ENCODE results near the gene PDE10A.
"Not testable (repeated sequence)": the region's sequence is repeated elsewhere in the genome, so short reads cannot be mapped to it uniquely, and the experiment has no call there.

PDE10A gene

DNA sequence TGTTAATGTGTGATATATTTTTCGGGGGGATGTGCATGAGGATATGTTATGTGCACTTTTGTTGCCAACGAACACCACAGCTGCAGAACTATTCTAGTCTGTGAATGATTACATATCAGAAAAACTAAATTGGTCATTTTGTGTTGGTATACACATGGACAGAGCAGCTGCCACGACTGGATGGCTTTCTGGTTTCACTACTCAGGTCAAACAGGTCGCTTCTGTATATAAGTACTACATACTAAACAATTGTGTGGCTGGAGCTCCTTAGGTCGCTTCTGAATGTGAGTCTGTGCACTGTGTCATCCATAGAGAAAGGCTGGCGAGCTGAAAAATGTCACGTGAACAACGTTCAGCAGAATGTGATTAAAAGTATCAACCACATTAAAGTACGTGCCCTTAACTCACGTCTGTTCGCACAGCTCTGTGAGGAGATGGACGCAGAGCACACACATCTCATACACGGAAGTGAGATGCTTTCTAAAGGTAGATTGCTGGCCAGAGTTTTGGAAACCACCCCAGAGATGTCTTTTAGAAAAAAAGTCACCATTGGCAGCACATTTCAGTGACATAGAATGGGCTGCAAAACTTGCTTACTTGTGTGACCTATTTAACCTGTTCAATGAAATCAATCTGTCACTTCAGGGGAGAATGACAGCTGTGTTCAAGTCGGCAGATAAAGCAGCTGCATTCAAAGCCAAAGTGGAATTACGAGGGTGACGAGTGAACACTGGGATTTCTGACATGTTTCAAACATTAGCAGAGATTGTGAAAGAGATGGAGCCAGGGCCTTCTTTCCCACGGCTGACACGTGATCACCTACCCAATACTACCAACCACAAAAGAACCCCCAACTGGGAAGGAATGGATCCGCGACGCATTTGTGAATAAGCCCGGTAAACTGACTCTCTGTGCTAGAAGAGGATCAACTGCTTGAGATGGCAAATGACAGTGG is 176.6 kb downstream of the PDE10A start:
- no peaks in the 10 kb centered on the region for H3K36me3 Mint-ChIP-seq
- no peak overlapping the region for H3K27ac Mint-ChIP-seq
- ATAC-seq (no peak), DNase-seq (ENCODE audit: low spot score in 2 of 2) (no peak)
- no peaks in the 10 kb centered on the region for H3K4me1 Mint-ChIP-seq
- H3K9me3 Mint-ChIP-seq, result peaks cover under 1% of the 10 kb centered on the region
- no peak overlapping the region for H3K4me3 Mint-ChIP-seq

GRCh38 chr6:165484178-165484889 is 178.7 kb downstream of the PDE10A start:
- ATAC-seq (peak; percentile 57), DNase-seq (ENCODE audit: low spot score in 2 of 2) (no peak)
- no peak overlapping the region for H3K4me3 Mint-ChIP-seq
- no peak overlapping the region for H3K27ac Mint-ChIP-seq
- H3K9me3 Mint-ChIP-seq, result no peaks in the 10 kb centered on the region
- H3K36me3 Mint-ChIP-seq, result no peaks in the 10 kb centered on the region
- H3K4me1 Mint-ChIP-seq, result no peaks in the 10 kb centered on the region

DNA sequence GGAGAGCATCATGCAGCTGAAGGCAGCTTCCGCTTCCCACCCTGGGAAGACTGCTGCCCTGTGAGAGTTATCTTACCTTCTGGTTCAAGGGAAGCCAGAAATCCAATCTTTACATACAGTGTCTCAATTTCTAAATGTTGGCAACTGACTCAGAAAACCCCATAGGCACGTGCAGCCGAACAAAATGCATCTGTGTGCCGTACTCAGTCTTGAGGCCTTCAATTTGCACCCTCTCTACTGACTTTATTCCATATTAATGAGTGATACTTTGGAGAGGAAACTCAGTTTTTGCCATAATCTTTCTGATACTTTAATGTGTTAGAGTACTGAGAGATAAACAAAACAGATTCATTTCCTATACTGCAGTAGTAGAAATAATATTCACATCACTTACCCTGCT is 181.1 kb downstream of the PDE10A start:
- Mint-ChIP-seq H3K4me3 (no peak overlapping the region), H3K9me3 (no peaks in the 10 kb centered on the region)

DNA sequence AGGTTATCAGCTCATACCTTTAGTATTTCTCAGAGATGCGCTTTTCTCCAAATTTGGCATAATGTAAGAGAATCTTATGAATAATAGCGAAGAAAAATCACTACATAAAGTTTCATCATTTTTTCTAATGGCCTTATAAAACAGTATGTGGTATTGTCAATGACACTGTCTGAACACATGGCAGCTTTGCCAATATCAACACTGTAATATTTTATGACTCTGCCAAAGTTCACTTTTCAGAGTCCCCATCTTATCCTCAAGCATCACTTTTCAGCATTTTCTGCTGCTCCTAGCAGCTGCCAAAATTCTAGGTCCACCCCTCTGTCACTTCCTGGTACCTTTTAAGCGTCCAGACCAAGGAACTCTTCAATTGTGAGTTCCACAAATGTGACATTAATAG is 182.1 kb downstream of the PDE10A start:
- Mint-ChIP-seq H3K9me3 (peaks cover 3% of the 10 kb centered on the region), H3K4me3 (no peak overlapping the region), H3K27ac (no peak overlapping the region), H3K4me1 (no peaks in the 10 kb centered on the region), H3K36me3 (no peaks in the 10 kb centered on the region)
- ATAC-seq (no peak), DNase-seq (ENCODE audit: low spot score in 2 of 2) (no peak)

More for the DNA sequence above, 181.1 kb downstream of the PDE10A start:
- ATAC-seq (no peak), DNase-seq (ENCODE audit: low spot score in 2 of 2) (no peak)
- Mint-ChIP-seq H3K4me1 (no peaks in the 10 kb centered on the region), H3K36me3 (no peaks in the 10 kb centered on the region), H3K27ac (no peak overlapping the region)

- peaks cover 3% of the 10 kb centered on the region for H3K9me3 Mint-ChIP-seq
- ATAC-seq (no peak), DNase-seq (ENCODE audit: low spot score in 2 of 2) (no peak)
- H3K4me1 Mint-ChIP-seq, result no peaks in the 10 kb centered on the region
- no peak overlapping the region for H3K27ac Mint-ChIP-seq
- H3K36me3 Mint-ChIP-seq, result no peaks in the 10 kb centered on the region
- no peak overlapping the region for H3K4me3 Mint-ChIP-seq
Observed at GRCh38 chr6:165478581-165478980, 184.5 kb downstream of the PDE10A start.

DNA sequence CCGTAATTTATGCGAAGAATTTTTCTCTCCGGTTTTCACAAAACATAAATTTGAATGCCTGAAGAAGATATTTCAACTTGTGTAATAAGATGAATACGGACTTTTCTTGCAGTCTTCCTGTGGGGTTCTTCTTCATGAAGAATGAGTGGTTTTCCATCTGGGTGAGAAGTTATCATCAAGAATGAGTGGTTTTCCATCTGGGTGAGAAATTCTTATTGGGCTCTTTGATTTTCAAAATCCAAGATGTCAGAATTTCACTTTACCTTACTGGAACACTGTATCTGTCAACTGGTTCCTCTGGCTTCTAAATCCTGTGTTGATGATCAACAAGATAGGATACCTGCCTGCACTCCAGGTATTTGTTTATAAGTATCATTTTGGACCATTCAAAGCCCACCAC is 193.6 kb downstream of the PDE10A start:
- Mint-ChIP-seq H3K9me3 (peaks cover 9% of the 10 kb centered on the region), H3K4me1 (no peaks in the 10 kb centered on the region), H3K27ac (no peak overlapping the region), H3K36me3 (no peaks in the 10 kb centered on the region), H3K4me3 (no peak overlapping the region)
- DNase-seq (ENCODE audit: low spot score in 2 of 2) (no peak), ATAC-seq (no peak)

DNA sequence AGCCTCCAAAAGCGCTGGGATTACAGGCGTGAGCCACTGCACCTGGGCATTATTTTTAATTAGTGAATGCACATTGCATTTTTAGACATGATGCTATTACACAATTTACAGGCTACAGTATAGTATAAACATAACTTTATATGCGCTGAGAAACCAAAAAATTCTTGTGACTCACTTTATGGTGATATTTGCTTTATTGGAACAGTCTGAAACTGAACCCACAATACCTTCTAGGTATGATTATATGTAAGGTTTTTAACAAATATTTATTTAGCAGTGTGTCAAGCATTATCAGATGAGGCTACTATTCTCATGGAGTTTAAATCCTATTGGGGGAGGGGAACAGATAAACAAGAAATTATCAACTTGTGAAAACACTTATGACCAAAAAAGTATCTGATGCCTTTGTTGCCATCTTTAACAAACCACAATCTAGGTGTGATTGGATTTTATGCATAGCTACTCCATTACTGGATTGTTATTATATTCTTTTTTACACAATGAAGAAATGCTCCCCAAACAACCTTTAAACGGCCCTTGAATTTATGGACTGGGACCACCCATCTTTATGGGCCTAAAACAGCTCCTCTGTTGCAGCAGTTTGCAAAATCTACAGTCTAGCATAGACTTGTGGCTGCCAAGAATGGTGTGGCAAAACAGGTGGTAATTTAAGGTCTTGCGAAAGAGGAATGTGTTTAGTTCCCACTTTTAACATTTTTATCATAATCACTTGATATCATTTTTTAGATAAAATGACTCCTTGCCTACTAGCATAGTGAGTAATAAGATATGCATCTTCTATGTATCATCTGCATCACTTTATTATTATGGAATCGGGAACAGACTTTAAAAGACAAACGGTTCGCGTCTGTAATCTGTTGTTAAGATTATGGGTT is 194.5 kb downstream of the PDE10A start:
- no peak overlapping the region for H3K27ac Mint-ChIP-seq
- ATAC-seq (no peak), DNase-seq (ENCODE audit: low spot score in 2 of 2) (no peak)
- no peaks in the 10 kb centered on the region for H3K36me3 Mint-ChIP-seq
- H3K4me3 Mint-ChIP-seq, result no peak overlapping the region
- peaks cover 13% of the 10 kb centered on the region for H3K9me3 Mint-ChIP-seq
- H3K4me1 Mint-ChIP-seq, result no peaks in the 10 kb centered on the region

GRCh38 chr6:165463499-165463898 is 199.5 kb downstream of the PDE10A start:
- peaks cover 15% of the 10 kb centered on the region for H3K9me3 Mint-ChIP-seq
- H3K4me3 Mint-ChIP-seq, result not testable (repeated sequence)

DNA sequence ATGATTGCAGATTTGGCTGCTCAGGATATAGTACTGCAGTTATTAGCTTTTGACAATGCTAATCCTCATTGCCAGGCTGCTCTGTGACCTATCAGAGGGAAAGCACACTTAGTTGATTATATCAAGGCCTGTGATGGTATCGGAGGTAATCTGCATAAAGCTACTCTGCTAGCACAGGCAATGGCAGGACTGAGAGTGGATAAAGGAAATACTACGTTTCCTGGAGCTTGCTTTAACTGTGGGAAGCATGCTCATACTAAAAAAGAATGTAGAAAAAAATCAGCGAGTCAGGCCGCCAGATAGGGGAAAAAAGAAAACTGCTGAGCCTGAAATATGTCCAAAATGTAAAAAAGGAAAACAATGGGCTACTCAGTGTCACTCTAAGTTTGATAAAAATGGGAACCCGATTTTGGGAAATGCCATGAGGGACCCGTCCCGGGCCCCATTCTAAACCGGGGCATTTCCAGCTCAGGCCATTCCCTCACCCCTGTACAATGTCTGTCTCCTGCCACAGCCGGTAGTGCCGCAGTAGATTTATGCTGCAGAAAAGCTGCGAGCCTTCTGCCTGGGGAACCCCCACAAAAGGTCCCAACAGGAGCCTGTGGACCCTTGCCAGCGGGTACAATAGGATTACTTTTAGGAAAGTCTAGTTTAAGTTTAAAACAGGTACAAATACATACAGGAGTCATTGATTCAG is 203.3 kb downstream of the PDE10A start:
- H3K4me3 Mint-ChIP-seq, result not testable (repeated sequence)

More at GRCh38 chr6:165463499-165463898, 199.5 kb downstream of the PDE10A start:
- not testable (repeated sequence) for H3K27ac Mint-ChIP-seq; ATAC-seq; H3K4me1 Mint-ChIP-seq; DNase-seq (ENCODE audit: low spot score in 2 of 2); H3K36me3 Mint-ChIP-seq

DNA sequence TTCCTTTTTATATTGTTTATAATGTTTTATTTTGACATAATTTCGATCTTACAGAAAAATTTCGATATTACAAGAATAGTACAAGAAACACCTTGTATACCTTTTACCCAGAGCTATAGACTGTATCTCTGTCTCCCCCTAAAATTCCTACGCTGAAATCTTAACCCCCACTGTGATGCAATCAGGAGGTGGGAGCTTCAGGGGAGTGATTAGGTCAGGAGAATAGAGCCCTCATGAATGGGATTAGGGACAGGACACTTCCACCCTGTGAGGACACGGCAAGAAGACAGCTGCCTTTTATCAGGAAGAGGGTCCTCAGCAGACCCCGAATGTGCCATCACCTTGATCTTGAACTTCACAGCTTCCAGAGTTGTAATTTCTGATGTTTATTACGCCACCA is 204.9 kb downstream of the PDE10A start:
- H3K4me3 Mint-ChIP-seq, result no peak overlapping the region

More for the DNA sequence above, 203.3 kb downstream of the PDE10A start:
- not testable (repeated sequence) for H3K27ac Mint-ChIP-seq; H3K36me3 Mint-ChIP-seq; H3K4me1 Mint-ChIP-seq; ATAC-seq; DNase-seq (ENCODE audit: low spot score in 2 of 2)
- H3K9me3 Mint-ChIP-seq, result peaks cover 11% of the 10 kb centered on the region

DNA sequence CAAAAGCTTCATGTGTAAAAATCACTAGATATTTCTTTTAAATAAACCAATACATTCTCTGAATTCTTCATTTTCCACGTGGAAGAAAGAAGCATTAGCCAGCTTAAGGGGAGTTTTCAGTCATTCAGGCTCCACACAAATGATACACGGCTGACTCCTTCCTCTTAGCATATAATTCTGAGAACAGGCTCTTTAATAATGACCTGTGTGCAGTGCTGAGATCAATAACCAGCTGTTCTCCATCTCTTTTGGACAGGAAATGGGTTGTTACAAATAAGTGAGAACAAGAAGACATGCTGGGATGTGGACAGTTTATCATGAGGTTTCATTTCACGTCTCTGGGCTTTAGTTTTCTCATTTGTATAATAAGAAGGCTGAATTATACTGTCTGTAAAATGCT is 206.8 kb downstream of the PDE10A start:
- ATAC-seq (no peak), DNase-seq (ENCODE audit: low spot score in 2 of 2) (no peak)
- no peaks in the 10 kb centered on the region for H3K4me1 Mint-ChIP-seq
- no peaks in the 10 kb centered on the region for H3K36me3 Mint-ChIP-seq
- no peak overlapping the region for H3K27ac Mint-ChIP-seq
- no peak overlapping the region for H3K4me3 Mint-ChIP-seq
- H3K9me3 Mint-ChIP-seq, result peaks cover 4% of the 10 kb centered on the region

More for the DNA sequence above, 204.9 kb downstream of the PDE10A start:
- ATAC-seq (no peak), DNase-seq (ENCODE audit: low spot score in 2 of 2) (no peak)
- no peaks in the 10 kb centered on the region for H3K4me1 Mint-ChIP-seq
- H3K36me3 Mint-ChIP-seq, result no peaks in the 10 kb centered on the region
- H3K9me3 Mint-ChIP-seq, result peaks cover 5% of the 10 kb centered on the region
- H3K27ac Mint-ChIP-seq, result no peak overlapping the region

DNA sequence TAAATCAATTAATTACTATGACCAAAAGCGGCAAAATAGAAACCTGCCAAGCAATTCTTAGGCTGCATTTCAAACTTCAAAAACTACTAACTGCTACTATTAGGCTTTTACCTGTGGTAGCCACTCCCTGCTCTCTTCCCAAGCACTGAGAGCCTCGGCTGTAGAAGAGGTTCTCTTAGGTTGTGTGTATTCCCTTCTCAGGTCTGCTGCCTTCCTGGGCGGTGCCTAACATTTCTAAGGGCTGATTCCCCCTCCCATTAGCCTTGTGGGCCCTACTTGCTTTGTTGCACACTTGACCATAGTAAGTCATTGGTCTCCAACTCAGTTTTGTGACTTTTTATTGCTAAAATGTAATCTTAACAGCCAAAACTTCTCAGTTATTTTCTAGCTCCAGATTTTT is 207.6 kb downstream of the PDE10A start:
- H3K4me3 Mint-ChIP-seq, result no peak overlapping the region
- no peak for DNase-seq (ENCODE audit: low spot score in 2 of 2)
- H3K36me3 Mint-ChIP-seq, result no peaks in the 10 kb centered on the region
- H3K4me1 Mint-ChIP-seq, result no peaks in the 10 kb centered on the region
- no peak overlapping the region for H3K27ac Mint-ChIP-seq
- peaks cover 6% of the 10 kb centered on the region for H3K9me3 Mint-ChIP-seq
- ATAC-seq, result no peak

- Mint-ChIP-seq H3K9me3 (peaks cover 6% of the 10 kb centered on the region), H3K4me3 (no peak overlapping the region), H3K4me1 (no peaks in the 10 kb centered on the region), H3K36me3 (no peaks in the 10 kb centered on the region), H3K27ac (no peak overlapping the region)
- no peak for DNase-seq (ENCODE audit: low spot score in 2 of 2)
- peak; percentile 26 for ATAC-seq
Observed at GRCh38 chr6:165453395-165453794, 209.6 kb downstream of the PDE10A start.

DNA sequence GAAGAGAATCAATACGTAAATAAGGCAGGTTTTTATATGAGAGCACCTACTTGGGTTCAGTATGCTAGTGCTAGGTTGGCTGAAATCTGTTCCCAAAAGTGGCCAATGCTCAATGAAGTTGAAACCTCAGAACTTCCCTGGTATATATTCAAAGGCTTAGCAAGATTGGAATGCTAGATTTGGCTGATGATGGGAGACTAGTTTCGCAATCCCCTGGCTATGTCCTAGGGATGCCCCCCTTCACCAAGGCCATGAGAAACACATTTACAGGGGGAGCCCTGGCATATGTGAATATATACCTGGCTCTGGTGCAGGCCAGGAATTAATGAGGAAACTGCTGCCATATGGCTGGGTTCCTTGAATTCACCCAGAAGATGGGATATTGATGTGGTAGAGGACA is 211.2 kb downstream of the PDE10A start:
- Mint-ChIP-seq H3K36me3 (no peaks in the 10 kb centered on the region), H3K27ac (no peak overlapping the region), H3K4me3 (no peak overlapping the region), H3K4me1 (no peaks in the 10 kb centered on the region), H3K9me3 (peaks cover 6% of the 10 kb centered on the region)
- ATAC-seq (no peak), DNase-seq (ENCODE audit: low spot score in 2 of 2) (no peak)
